Testis (tissue), 2 donors: ENCODE results near the gene CALML3.

Source experiments
- CTCF ChIP-seq, 3 experiments: fragments of 450-650 bp in 2 of 3; fragments of 200-600 bp in 1 of 3; sonication (generic) in 1 of 3; IDR thresholded peaks; one replicate each; pipeline ENCODE4 v1.5.1; 2016 to 2019; ENCODE audit warnings: antibody characterized with exemption in 3 of 3, mild to moderate bottlenecking in 2 of 3, moderate library complexity in 1 of 3
- POLR2A ChIP-seq: fragments of 450-650 bp; IDR thresholded peaks from one replicate; pipeline ENCODE4 v1.6.1; 2017; ENCODE audit warnings: antibody characterized with exemption, mild to moderate bottlenecking, moderate library complexity

GRCh38 chr10:5526691-5527331, 2.0 kb downstream of the CALML3 start:
- TF ChIP-seq CTCF (IDR thresholded peaks at IDR 0.05), result no peak
- TF ChIP-seq POLR2A, result no peak
